B cell (primary cell): ENCODE measurements around the gene KCTD6. TPM values are rescaled to one million over a fixed set of nuclear protein-coding genes. Genes with fewer than 3 reads are reported as not detected.

Experiments used
- ATAC-seq: fragments of 200-7000 bp; cut with Tn5 transposase; one replicate; pipeline ENCODE4 v1.10.0; 2021; ENCODE audit warnings: low read depth, mild to moderate bottlenecking, moderate number of reproducible peaks, moderate library complexity
- CTCF ChIA-PET: fragments of 350-600 bp; sonication (Branson Sonifier 250); formaldehyde crosslinking; loops from one replicate; lab custom pipeline; 2021; ENCODE audit warnings: antibody characterized with exemption, inconsistent platforms; lab: Charles Lee
- POLR2A ChIA-PET: fragments of 350-600 bp; sonication (Branson Sonifier 250); formaldehyde crosslinking; loops from one replicate; lab custom pipeline; 2021; ENCODE audit warnings: antibody characterized with exemption; lab: Charles Lee
- DNase-seq: peaks from one replicate; pipeline ENCODE4 v3.0.0; 2013
- H2AFZ ChIP-seq: 2 replicates; pipeline ENCODE4 v1.6.1; 2012; ENCODE audit warnings: mild to moderate bottlenecking, low read depth, low read length; ENCODE audit not compliant: insufficient read depth, poor library complexity, severe bottlenecking
- H3K27ac ChIP-seq, 2 donors: 1 replicate in 1 of 2; 2 replicates in 1 of 2; pipeline ENCODE4 v1.5.1; 2012 to 2013; ENCODE audit warnings: low read length in 2 of 2, mild to moderate bottlenecking in 2 of 2, moderate library complexity in 1 of 2
- H3K27me3 ChIP-seq, 4 experiments: fragments of 200-600 bp in 1 of 4; sonication (generic) in 1 of 4; replicated peaks in 1 of 4; 1 replicate in 2 of 4; 2 replicates in 2 of 4; pipeline versions ENCODE4 v1.6.1 to v1.7.0; 2013 to 2016; ENCODE audit warnings: low read length in 3 of 4, mild to moderate bottlenecking in 2 of 4, mixed read lengths in 1 of 4, moderate library complexity in 1 of 4; ENCODE audit not compliant: insufficient read depth in 4 of 4, control insufficient read depth in 3 of 4; ENCODE audit errors: control extremely low read depth in 1 of 4
- H3K36me3 ChIP-seq, 2 experiments: replicated peaks in 1 of 2; 1 replicate in 1 of 2; 2 replicates in 1 of 2; pipeline versions ENCODE4 v1.6.1 to v1.7.1; 2013; ENCODE audit warnings: low read length in 1 of 2; ENCODE audit not compliant: insufficient read depth in 2 of 2, control insufficient read depth in 1 of 2; ENCODE audit errors: control extremely low read depth in 1 of 2, extremely low read depth in 1 of 2
- H3K4me1 ChIP-seq, 2 donors: fragments of 200-600 bp in 1 of 2; sonication (generic) in 1 of 2; 1 replicate in 1 of 2; 2 replicates in 1 of 2; pipeline versions ENCODE4 v1.5.1 to v1.6.1; 2013 to 2017; ENCODE audit warnings: low read length in 2 of 2; ENCODE audit not compliant: control insufficient read depth in 2 of 2, insufficient read depth in 2 of 2
- H3K4me2 ChIP-seq: replicated peaks from 2 replicates; pipeline ENCODE3; 2012; ENCODE audit warnings: mild to moderate bottlenecking, low read depth, low read length; ENCODE audit not compliant: poor library complexity, severe bottlenecking
- H3K4me3 ChIP-seq, 5 experiments: fragments of 200-600 bp in 1 of 5; sonication (generic) in 1 of 5; 1 replicate in 3 of 5; 2 replicates in 2 of 5; pipeline versions ENCODE4 v1.5.1 to v1.7.0; 2011 to 2016; ENCODE audit warnings: low read length in 4 of 5, mild to moderate bottlenecking in 4 of 5, low read depth in 2 of 5, control low read depth in 1 of 5, moderate library complexity in 1 of 5; ENCODE audit not compliant: insufficient read depth in 1 of 5; ENCODE audit errors: control extremely low read depth in 1 of 5, extremely low read depth in 1 of 5
- H3K79me2 ChIP-seq: fragments of 200-600 bp; sonication (generic); one replicate; pipeline ENCODE4 v1.6.0; 2016; ENCODE audit warnings: low read length; ENCODE audit not compliant: control insufficient read depth, insufficient read depth
- H3K9ac ChIP-seq: fragments of 200-600 bp; sonication (generic); 2 replicates; pipeline ENCODE4 v1.6.1; 2017; ENCODE audit warnings: mild to moderate bottlenecking, low read length, moderate library complexity
- H3K9me3 ChIP-seq, 3 donors: one replicate each; pipeline versions ENCODE4 v1.6.1 to v1.7.1; 2013; ENCODE audit warnings: low read length in 2 of 3; ENCODE audit not compliant: control insufficient read depth in 2 of 3, insufficient read depth in 1 of 3; ENCODE audit errors: control extremely low read depth in 1 of 3
- H4K20me1 ChIP-seq: 2 replicates; pipeline ENCODE4 v1.6.0; 2012; ENCODE audit warnings: mild to moderate bottlenecking, low read length; ENCODE audit not compliant: insufficient read depth, control insufficient read depth, poor library complexity, severe bottlenecking
- H3K27ac Mint-ChIP-seq: one replicate; pipeline ENCODE4 v1.8.0; 2021; ENCODE audit warnings: mixed read lengths
- H3K27me3 Mint-ChIP-seq: one replicate; pipeline ENCODE4 v1.8.0; 2021; ENCODE audit warnings: mixed read lengths
- H3K4me1 Mint-ChIP-seq: one replicate; pipeline ENCODE4 v1.8.0; 2021; ENCODE audit warnings: mixed read lengths
- H3K4me3 Mint-ChIP-seq: one replicate; pipeline ENCODE4 v1.8.0; 2021; ENCODE audit warnings: mixed read lengths
- H3K9me3 Mint-ChIP-seq: one replicate; pipeline ENCODE4 v1.8.0; 2022; ENCODE audit warnings: mixed read lengths; ENCODE audit not compliant: insufficient read depth
- CTCF ChIP-seq: fragments of 200-600 bp; IDR thresholded peaks from one replicate; pipeline ENCODE4 v1.8.0; 2022; ENCODE audit warnings: antibody characterized with exemption, mild to moderate bottlenecking
- EZH2 ChIP-seq: IDR thresholded peaks from 2 replicates; pipeline ENCODE4 v1.6.1; 2012; ENCODE audit warnings: borderline replicate concordance, low read depth, mild to moderate bottlenecking, moderate library complexity, low read length; ENCODE audit not compliant: insufficient read depth, poor library complexity, severe bottlenecking
- WGBS: methylation state at CpG from one replicate; pipeline ENCODE4 v1.1.5; 2013; ENCODE audit warnings: missing lambda C conversion rate; ENCODE audit not compliant: insufficient coverage; 5-methylcytosine and 5-hydroxymethylcytosine counted together
- intact Hi-C: fragments of 100-400 bp; cut with micrococcal nuclease; formaldehyde crosslinking; loops from one replicate; pipeline ENCODE4 v1.10.0; 2022
- polyA plus RNA-seq: library from polyadenylated mRNA; depleted of rRNA; stranded (reverse); fragments of >200 nt; gene quantifications from 2 replicates; pipeline ENCODE4 v1.2.3, GENCODE V29; 2012
- total RNA-seq, 2 donors: library from RNA; stranded (reverse); fragments of 120-200 nt in 1 of 2; gene quantifications; 1 replicate in 1 of 2; 2 replicates in 1 of 2; pipeline versions ENCODE4 v1.2.3 to v1.2.4, GENCODE V29; 2013 to 2022

Gene KCTD6
- total and polyA plus RNA-seq, 2 donors (not counting 1 experiment from before 2014, with no cell fraction given), result 7.4 to 14.6 TPM

DNA sequence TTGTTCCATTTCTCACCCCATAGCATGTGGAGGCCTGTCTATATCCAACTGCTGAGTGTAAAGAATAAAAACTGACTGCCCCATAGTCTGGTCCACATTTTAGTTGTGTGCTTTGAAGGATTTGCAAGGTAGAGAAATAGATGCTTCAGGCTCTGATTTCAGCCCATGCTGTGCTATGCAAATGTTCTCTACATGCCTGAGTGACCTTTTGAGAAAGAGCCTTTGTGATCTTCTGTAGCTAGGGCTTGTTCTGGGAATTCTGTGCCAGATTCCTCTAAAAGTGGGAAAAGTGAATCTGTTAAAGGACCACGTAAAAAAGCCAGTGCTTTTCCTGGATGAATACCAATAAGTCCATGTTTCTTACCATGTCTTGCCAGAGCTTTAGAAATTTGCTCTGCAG, 5.2 kb downstream of the KCTD6 start:
- ChIA-PET POLR2A (no interaction called here), CTCF (interaction anchor here (1.2 to 7.4 kb wide), 3 partner anchors 13 to 190 kb away, joined by 4 to 70 read pairs (median 4); partner anchors contain the start of genes HTD2 and RPP14)
- Histone ChIP-seq H3K4me3 (no peak overlapping the region), H3K27ac (no peak overlapping the region), H4K20me1 (peaks cover 4% of the 10 kb centered on the region), H3K4me1 (peaks cover 25 to 28% of the 10 kb centered on the region in 2 donors), H3K9me3 (no peaks in the 10 kb centered on the region), H3K36me3 (peaks cover 1 to 11% of the 10 kb centered on the region in 2 experiments), H3K79me2 (peaks cover 89% of the 10 kb centered on the region), H3K27me3 (no peaks in the 10 kb centered on the region), H3K4me2 (peak overlapping the region; percentile 23), H2AFZ (no peak overlapping the region), H3K9ac (peak overlapping the region; percentile 1)
- ATAC-seq (no peak), DNase-seq (peak; percentile 20)
- Mint-ChIP-seq H3K4me3 (no peak overlapping the region), H3K27ac (peak overlapping the region; percentile 1), H3K4me1 (peaks cover 50% of the 10 kb centered on the region), H3K9me3 (no peaks in the 10 kb centered on the region), H3K27me3 (no peaks in the 10 kb centered on the region)
- no peak for TF ChIP-seq EZH2
- no peak for TF ChIP-seq CTCF
- WGBS, result no CpG with 5 or more reads among the region's 1 CpG
- intact Hi-C loops, result no loop called here

- ChIA-PET POLR2A (no interaction called here), CTCF (interaction anchor here (0.6 to 1.3 kb wide), 2 partner anchors 11 to 20 kb away, joined by 3 to 4 read pairs; partner anchors contain the start of gene KCTD6)
- no peak overlapping the region for H3K4me3 Mint-ChIP-seq
- peak overlapping the region; percentile 20 for H3K9ac ChIP-seq
- no peaks in the 10 kb centered on the region for H3K9me3 Mint-ChIP-seq
- H3K79me2 ChIP-seq, result peaks cover 53% of the 10 kb centered on the region
- intact Hi-C loops, result no loop called here
- H3K27ac ChIP-seq, result no peak overlapping the region
- H3K4me1 ChIP-seq, result peaks cover 0 to 4% of the 10 kb centered on the region in 2 donors
- no peak for ATAC-seq
- peaks cover 13% of the 10 kb centered on the region for H3K4me1 Mint-ChIP-seq
- no peak for DNase-seq
- TF ChIP-seq CTCF (no peak), EZH2 (no peak)
- H3K27ac Mint-ChIP-seq, result no peak overlapping the region
- no peaks in the 10 kb centered on the region for H3K27me3 Mint-ChIP-seq
- no peak overlapping the region for H3K4me3 ChIP-seq
- no peaks in the 10 kb centered on the region for H3K9me3 ChIP-seq
- H4K20me1 ChIP-seq, result no peaks in the 10 kb centered on the region
- no peak overlapping the region for H2AFZ ChIP-seq
- no peak overlapping the region for H3K4me2 ChIP-seq
- WGBS, result no CpG with 5 or more reads among the region's 1 CpG
- no peaks in the 10 kb centered on the region for H3K27me3 ChIP-seq
- H3K36me3 ChIP-seq, result peaks cover 1 to 11% of the 10 kb centered on the region in 2 experiments
These were observed 11.0 kb downstream of the KCTD6 start for GRCh38 chr3:58502872-58503271.
